Peyer's patch (tissue), 4 donors: ENCODE results near the gene LINGO4.

ENCODE experiments used
- POLR2A ChIP-seq, 2 donors: fragments of 450-650 bp; IDR thresholded peaks; one replicate each; pipeline ENCODE4 v1.5.1; 2017; ENCODE audit warnings: antibody characterized with exemption in 2 of 2, mild to moderate bottlenecking in 2 of 2, moderate library complexity in 2 of 2
- TF ChIP-seq, protein P1 (sequence below), 6 experiments: fragments of 450-650 bp in 4 of 6; fragments of 200-600 bp in 2 of 6; sonication (generic) in 1 of 6; IDR thresholded peaks; one replicate each; pipeline ENCODE4 v1.5.1; 2017 to 2019; ENCODE audit warnings: antibody characterized with exemption in 6 of 6, mild to moderate bottlenecking in 3 of 6, moderate library complexity in 1 of 6

DNA sequence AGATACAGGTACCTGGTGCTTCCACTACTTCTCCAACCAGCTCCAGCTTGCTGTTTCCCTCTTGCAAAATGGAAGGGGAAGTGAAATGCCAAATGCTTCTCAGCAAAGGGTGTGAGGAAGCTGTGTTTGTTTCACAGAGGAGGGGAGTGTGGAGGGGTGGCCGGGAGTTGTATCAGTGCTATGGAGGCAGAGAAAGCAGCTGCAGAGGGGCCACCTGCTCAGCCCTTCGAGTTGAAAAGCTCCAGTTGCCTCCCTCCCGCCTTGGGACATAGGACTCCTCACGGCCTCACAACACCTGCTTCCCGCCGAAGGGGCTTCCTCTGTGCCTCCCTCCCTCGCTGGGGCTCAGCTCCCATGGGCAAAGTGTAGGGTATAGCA, 12.1 kb upstream of the LINGO4 start:
- TF ChIP-seq POLR2A (IDR thresholded peaks at IDR 0.05) = no peak
- TF ChIP-seq, protein P1, sequence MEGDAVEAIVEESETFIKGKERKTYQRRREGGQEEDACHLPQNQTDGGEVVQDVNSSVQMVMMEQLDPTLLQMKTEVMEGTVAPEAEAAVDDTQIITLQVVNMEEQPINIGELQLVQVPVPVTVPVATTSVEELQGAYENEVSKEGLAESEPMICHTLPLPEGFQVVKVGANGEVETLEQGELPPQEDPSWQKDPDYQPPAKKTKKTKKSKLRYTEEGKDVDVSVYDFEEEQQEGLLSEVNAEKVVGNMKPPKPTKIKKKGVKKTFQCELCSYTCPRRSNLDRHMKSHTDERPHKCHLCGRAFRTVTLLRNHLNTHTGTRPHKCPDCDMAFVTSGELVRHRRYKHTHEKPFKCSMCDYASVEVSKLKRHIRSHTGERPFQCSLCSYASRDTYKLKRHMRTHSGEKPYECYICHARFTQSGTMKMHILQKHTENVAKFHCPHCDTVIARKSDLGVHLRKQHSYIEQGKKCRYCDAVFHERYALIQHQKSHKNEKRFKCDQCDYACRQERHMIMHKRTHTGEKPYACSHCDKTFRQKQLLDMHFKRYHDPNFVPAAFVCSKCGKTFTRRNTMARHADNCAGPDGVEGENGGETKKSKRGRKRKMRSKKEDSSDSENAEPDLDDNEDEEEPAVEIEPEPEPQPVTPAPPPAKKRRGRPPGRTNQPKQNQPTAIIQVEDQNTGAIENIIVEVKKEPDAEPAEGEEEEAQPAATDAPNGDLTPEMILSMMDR (IDR thresholded peaks at IDR 0.05) = no peak
